B cell (primary cell): ENCODE data around the gene KRT73. TPM values are rescaled to one million over a fixed set of nuclear protein-coding genes. Genes with fewer than 3 reads are reported as not detected.

Source experiments
- ATAC-seq: fragments of 200-7000 bp; cut with Tn5 transposase; one replicate; pipeline ENCODE4 v1.10.0; 2021; ENCODE audit warnings: low read depth, mild to moderate bottlenecking, moderate number of reproducible peaks, moderate library complexity
- CTCF ChIA-PET: fragments of 350-600 bp; sonication (Branson Sonifier 250); formaldehyde crosslinking; loops from one replicate; lab custom pipeline; 2021; ENCODE audit warnings: antibody characterized with exemption, inconsistent platforms; lab: Charles Lee
- POLR2A ChIA-PET: fragments of 350-600 bp; sonication (Branson Sonifier 250); formaldehyde crosslinking; loops from one replicate; lab custom pipeline; 2021; ENCODE audit warnings: antibody characterized with exemption; lab: Charles Lee
- DNase-seq: peaks from one replicate; pipeline ENCODE4 v3.0.0; 2013
- H2AFZ ChIP-seq: 2 replicates; pipeline ENCODE4 v1.6.1; 2012; ENCODE audit warnings: mild to moderate bottlenecking, low read depth, low read length; ENCODE audit not compliant: insufficient read depth, poor library complexity, severe bottlenecking
- H3K27ac ChIP-seq, 2 donors: 1 replicate in 1 of 2; 2 replicates in 1 of 2; pipeline ENCODE4 v1.5.1; 2012 to 2013; ENCODE audit warnings: low read length in 2 of 2, mild to moderate bottlenecking in 2 of 2, moderate library complexity in 1 of 2
- H3K27me3 ChIP-seq, 4 experiments: fragments of 200-600 bp in 1 of 4; sonication (generic) in 1 of 4; replicated peaks in 1 of 4; 1 replicate in 2 of 4; 2 replicates in 2 of 4; pipeline versions ENCODE4 v1.6.1 to v1.7.0; 2013 to 2016; ENCODE audit warnings: low read length in 3 of 4, mild to moderate bottlenecking in 2 of 4, mixed read lengths in 1 of 4, moderate library complexity in 1 of 4; ENCODE audit not compliant: insufficient read depth in 4 of 4, control insufficient read depth in 3 of 4; ENCODE audit errors: control extremely low read depth in 1 of 4
- H3K36me3 ChIP-seq, 2 experiments: replicated peaks in 1 of 2; 1 replicate in 1 of 2; 2 replicates in 1 of 2; pipeline versions ENCODE4 v1.6.1 to v1.7.1; 2013; ENCODE audit warnings: low read length in 1 of 2; ENCODE audit not compliant: insufficient read depth in 2 of 2, control insufficient read depth in 1 of 2; ENCODE audit errors: control extremely low read depth in 1 of 2, extremely low read depth in 1 of 2
- H3K4me1 ChIP-seq, 2 donors: fragments of 200-600 bp in 1 of 2; sonication (generic) in 1 of 2; 1 replicate in 1 of 2; 2 replicates in 1 of 2; pipeline versions ENCODE4 v1.5.1 to v1.6.1; 2013 to 2017; ENCODE audit warnings: low read length in 2 of 2; ENCODE audit not compliant: control insufficient read depth in 2 of 2, insufficient read depth in 2 of 2
- H3K4me2 ChIP-seq: replicated peaks from 2 replicates; pipeline ENCODE3; 2012; ENCODE audit warnings: mild to moderate bottlenecking, low read depth, low read length; ENCODE audit not compliant: poor library complexity, severe bottlenecking
- H3K4me3 ChIP-seq, 5 experiments: fragments of 200-600 bp in 1 of 5; sonication (generic) in 1 of 5; 1 replicate in 3 of 5; 2 replicates in 2 of 5; pipeline versions ENCODE4 v1.5.1 to v1.7.0; 2011 to 2016; ENCODE audit warnings: low read length in 4 of 5, mild to moderate bottlenecking in 4 of 5, low read depth in 2 of 5, control low read depth in 1 of 5, moderate library complexity in 1 of 5; ENCODE audit not compliant: insufficient read depth in 1 of 5; ENCODE audit errors: control extremely low read depth in 1 of 5, extremely low read depth in 1 of 5
- H3K79me2 ChIP-seq: fragments of 200-600 bp; sonication (generic); one replicate; pipeline ENCODE4 v1.6.0; 2016; ENCODE audit warnings: low read length; ENCODE audit not compliant: control insufficient read depth, insufficient read depth
- H3K9ac ChIP-seq: fragments of 200-600 bp; sonication (generic); 2 replicates; pipeline ENCODE4 v1.6.1; 2017; ENCODE audit warnings: mild to moderate bottlenecking, low read length, moderate library complexity
- H3K9me3 ChIP-seq, 3 donors: one replicate each; pipeline versions ENCODE4 v1.6.1 to v1.7.1; 2013; ENCODE audit warnings: low read length in 2 of 3; ENCODE audit not compliant: control insufficient read depth in 2 of 3, insufficient read depth in 1 of 3; ENCODE audit errors: control extremely low read depth in 1 of 3
- H4K20me1 ChIP-seq: 2 replicates; pipeline ENCODE4 v1.6.0; 2012; ENCODE audit warnings: mild to moderate bottlenecking, low read length; ENCODE audit not compliant: insufficient read depth, control insufficient read depth, poor library complexity, severe bottlenecking
- H3K27ac Mint-ChIP-seq: one replicate; pipeline ENCODE4 v1.8.0; 2021; ENCODE audit warnings: mixed read lengths
- H3K27me3 Mint-ChIP-seq: one replicate; pipeline ENCODE4 v1.8.0; 2021; ENCODE audit warnings: mixed read lengths
- H3K4me1 Mint-ChIP-seq: one replicate; pipeline ENCODE4 v1.8.0; 2021; ENCODE audit warnings: mixed read lengths
- H3K4me3 Mint-ChIP-seq: one replicate; pipeline ENCODE4 v1.8.0; 2021; ENCODE audit warnings: mixed read lengths
- H3K9me3 Mint-ChIP-seq: one replicate; pipeline ENCODE4 v1.8.0; 2022; ENCODE audit warnings: mixed read lengths; ENCODE audit not compliant: insufficient read depth
- EZH2 ChIP-seq: IDR thresholded peaks from 2 replicates; pipeline ENCODE4 v1.6.1; 2012; ENCODE audit warnings: borderline replicate concordance, low read depth, mild to moderate bottlenecking, moderate library complexity, low read length; ENCODE audit not compliant: insufficient read depth, poor library complexity, severe bottlenecking
- WGBS: methylation state at CpG from one replicate; pipeline ENCODE4 v1.1.5; 2013; ENCODE audit warnings: missing lambda C conversion rate; ENCODE audit not compliant: insufficient coverage; 5-methylcytosine and 5-hydroxymethylcytosine counted together
- intact Hi-C: fragments of 100-400 bp; cut with micrococcal nuclease; formaldehyde crosslinking; loops from one replicate; pipeline ENCODE4 v1.10.0; 2022
- polyA plus RNA-seq: library from polyadenylated mRNA; depleted of rRNA; stranded (reverse); fragments of >200 nt; gene quantifications from 2 replicates; pipeline ENCODE4 v1.2.3, GENCODE V29; 2012
- total RNA-seq, 2 donors: library from RNA; stranded (reverse); fragments of 120-200 nt in 1 of 2; gene quantifications; 1 replicate in 1 of 2; 2 replicates in 1 of 2; pipeline versions ENCODE4 v1.2.3 to v1.2.4, GENCODE V29; 2013 to 2022
- TF ChIP-seq, protein P1 (sequence below): fragments of 200-600 bp; IDR thresholded peaks from one replicate; pipeline ENCODE4 v1.8.0; 2022; ENCODE audit warnings: antibody characterized with exemption, mild to moderate bottlenecking

The KRT73 gene
- total and polyA plus RNA-seq, 2 donors (not counting 1 experiment from before 2014, with no cell fraction given) = 0.07 TPM; not detected in 1

DNA sequence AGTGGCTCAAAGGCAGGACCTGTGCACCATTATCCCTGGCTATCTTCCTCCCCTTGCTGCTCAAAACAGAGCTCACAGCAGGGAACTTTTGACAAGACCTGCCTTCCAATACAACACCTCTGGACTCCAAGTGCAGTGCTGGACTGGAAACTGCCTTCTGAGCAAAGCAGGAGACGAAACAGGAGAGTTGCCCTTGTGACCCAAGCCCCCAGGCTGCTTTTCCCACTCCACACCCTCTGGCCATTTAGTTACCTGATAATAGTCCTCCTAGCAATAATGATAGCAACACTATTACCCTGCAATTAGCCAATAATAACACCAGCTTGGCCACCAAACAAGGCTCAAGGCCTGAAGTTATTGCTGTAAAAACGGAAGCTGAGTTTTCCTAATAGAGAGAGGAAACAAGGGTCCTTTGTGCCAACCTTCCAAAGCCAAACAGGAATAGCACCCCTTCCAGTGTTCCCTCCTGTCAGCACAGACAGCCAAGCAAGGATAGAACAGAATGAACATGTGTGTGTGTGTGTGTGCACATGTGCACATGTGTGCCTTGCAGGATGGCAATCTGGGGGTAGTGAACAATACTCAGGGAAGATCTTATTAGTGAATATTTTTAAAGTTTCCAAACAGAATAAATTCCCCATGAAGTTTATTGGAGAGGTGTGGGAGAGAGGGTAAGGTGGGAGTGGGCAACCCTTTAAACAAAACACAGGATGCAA lies 9.2 kb upstream of the KRT73 start:
- no peak overlapping the region for H3K27ac ChIP-seq
- no peak for TF ChIP-seq EZH2
- CTCF ChIA-PET = no interaction called here
- Mint-ChIP-seq H3K4me1 (no peaks in the 10 kb centered on the region), H3K27me3 (peaks cover 15% of the 10 kb centered on the region), H3K4me3 (no peak overlapping the region), H3K27ac (no peak overlapping the region), H3K9me3 (no peaks in the 10 kb centered on the region)
- H3K9ac ChIP-seq = no peak overlapping the region
- H4K20me1 ChIP-seq = no peaks in the 10 kb centered on the region
- WGBS = 83% methylated on average over 1 of the region's 2 CpGs
- H3K27me3 ChIP-seq = no peaks in the 10 kb centered on the region
- intact Hi-C loops = no loop called here
- no peak for DNase-seq
- POLR2A ChIA-PET = no interaction called here
- no peaks in the 10 kb centered on the region for H3K9me3 ChIP-seq
- no peak overlapping the region for H2AFZ ChIP-seq
- no peaks in the 10 kb centered on the region for H3K36me3 ChIP-seq
- no peak overlapping the region for H3K4me3 ChIP-seq
- no peak for ATAC-seq
- H3K79me2 ChIP-seq = no peaks in the 10 kb centered on the region
- no peaks in the 10 kb centered on the region for H3K4me1 ChIP-seq
- H3K4me2 ChIP-seq = no peak overlapping the region

DNA sequence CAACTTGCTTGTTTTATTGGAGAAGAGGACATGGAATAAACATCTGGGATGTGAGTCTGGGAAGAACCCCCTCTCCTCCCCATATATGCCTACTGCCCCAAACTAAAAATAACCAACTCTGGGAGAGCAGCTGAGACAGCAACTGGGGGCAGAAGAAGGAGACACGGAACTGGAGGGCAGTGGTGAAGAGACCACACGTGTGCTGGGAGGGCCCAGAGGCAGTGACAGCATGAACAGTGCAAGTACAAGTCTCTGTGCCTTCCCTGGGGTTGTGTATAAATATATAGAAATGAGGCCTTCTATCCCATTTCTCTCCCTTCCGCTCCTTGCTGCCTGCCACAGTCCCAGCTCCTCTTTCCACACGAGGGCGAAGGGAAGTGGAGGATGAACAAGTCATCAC lies 4.0 kb upstream of the KRT73 start:
- Histone ChIP-seq H3K4me3 (no peak overlapping the region), H3K79me2 (no peaks in the 10 kb centered on the region), H3K27me3 (peaks cover 0 to 2% (median under 1%) of the 10 kb centered on the region in 4 experiments), H3K4me2 (no peak overlapping the region), H3K36me3 (no peaks in the 10 kb centered on the region), H3K9ac (no peak overlapping the region), H3K27ac (no peak overlapping the region), H2AFZ (no peak overlapping the region), H3K9me3 (no peaks in the 10 kb centered on the region), H4K20me1 (no peaks in the 10 kb centered on the region), H3K4me1 (no peaks in the 10 kb centered on the region)
- intact Hi-C loops = no loop called here
- TF ChIP-seq, protein P1, sequence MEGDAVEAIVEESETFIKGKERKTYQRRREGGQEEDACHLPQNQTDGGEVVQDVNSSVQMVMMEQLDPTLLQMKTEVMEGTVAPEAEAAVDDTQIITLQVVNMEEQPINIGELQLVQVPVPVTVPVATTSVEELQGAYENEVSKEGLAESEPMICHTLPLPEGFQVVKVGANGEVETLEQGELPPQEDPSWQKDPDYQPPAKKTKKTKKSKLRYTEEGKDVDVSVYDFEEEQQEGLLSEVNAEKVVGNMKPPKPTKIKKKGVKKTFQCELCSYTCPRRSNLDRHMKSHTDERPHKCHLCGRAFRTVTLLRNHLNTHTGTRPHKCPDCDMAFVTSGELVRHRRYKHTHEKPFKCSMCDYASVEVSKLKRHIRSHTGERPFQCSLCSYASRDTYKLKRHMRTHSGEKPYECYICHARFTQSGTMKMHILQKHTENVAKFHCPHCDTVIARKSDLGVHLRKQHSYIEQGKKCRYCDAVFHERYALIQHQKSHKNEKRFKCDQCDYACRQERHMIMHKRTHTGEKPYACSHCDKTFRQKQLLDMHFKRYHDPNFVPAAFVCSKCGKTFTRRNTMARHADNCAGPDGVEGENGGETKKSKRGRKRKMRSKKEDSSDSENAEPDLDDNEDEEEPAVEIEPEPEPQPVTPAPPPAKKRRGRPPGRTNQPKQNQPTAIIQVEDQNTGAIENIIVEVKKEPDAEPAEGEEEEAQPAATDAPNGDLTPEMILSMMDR = no peak
- no peak for TF ChIP-seq EZH2
- WGBS = no CpG with 5 or more reads among the region's 5 CpGs
- H3K9me3 Mint-ChIP-seq = no peaks in the 10 kb centered on the region
- H3K4me1 Mint-ChIP-seq = no peaks in the 10 kb centered on the region
- CTCF ChIA-PET = interaction anchor here (0.7 kb wide), 1 partner anchor 10 kb away, joined by 3 read pairs; no protein-coding TSS in a partner anchor
- no peak overlapping the region for H3K4me3 Mint-ChIP-seq
- H3K27ac Mint-ChIP-seq = no peak overlapping the region
- peaks cover 25% of the 10 kb centered on the region for H3K27me3 Mint-ChIP-seq
- DNase-seq (no peak), ATAC-seq (no peak)
- POLR2A ChIA-PET = no interaction called here
